ENCODE data around the gene TEX47.

The TEX47 gene

DNA sequence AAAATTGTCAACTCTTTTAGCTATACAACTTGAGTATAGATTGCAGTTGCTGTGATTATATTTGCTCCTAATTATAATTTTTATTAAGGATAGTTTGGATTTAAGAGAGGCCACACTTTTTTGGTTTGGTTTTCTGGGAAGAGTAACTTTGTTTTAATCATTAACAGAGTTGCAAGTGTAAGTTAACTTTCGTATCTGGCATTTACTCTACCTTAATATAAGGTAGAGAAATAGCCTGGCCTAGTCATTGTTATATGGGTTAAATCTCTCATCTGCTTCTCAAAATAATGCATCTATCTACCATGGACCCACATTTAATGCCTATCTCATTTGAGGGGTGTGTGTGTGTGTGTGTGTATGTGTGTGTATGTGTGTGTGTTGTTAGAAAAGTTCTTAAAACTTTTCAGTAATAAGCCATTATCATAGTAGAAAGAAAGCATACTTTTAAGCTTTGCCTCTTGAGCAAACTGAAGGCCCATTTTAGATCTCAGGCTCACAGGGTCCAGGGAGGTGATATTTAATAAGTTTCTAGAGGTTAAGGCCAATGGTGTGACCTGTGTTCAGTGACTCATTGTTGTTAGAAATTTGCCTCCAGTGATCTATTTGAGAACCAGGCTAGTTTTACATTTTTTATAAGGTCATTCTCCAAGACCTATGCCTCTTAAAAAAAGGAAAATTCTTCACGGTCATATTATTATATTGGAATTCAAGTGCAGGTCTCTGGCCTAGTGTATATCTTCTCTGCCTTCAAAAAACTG lies 10.9 kb upstream of the TEX47 start:
- H3K4me3 ChIP-seq (replicated peaks; ENCODE audit: insufficient read depth, low read length), result no peak overlapping the region
- no peak overlapping the region for H3K27ac ChIP-seq (replicated peaks)
- no peak for DNase-seq (ENCODE audit: low read depth in 1 of 2, low spot score in 1 of 2)
- no peaks in the 10 kb centered on the region for H3K27me3 ChIP-seq (ENCODE audit: insufficient read depth, poor library complexity, severe bottlenecking)
- TF ChIP-seq POLR2AphosphoS5 (IDR thresholded peaks at IDR 0.05; ENCODE audit: low read depth), result no peak
- TF ChIP-seq GABPA (IDR thresholded peaks at IDR 0.05; ENCODE audit: low read depth), result no peak
- TF ChIP-seq, protein P1, sequence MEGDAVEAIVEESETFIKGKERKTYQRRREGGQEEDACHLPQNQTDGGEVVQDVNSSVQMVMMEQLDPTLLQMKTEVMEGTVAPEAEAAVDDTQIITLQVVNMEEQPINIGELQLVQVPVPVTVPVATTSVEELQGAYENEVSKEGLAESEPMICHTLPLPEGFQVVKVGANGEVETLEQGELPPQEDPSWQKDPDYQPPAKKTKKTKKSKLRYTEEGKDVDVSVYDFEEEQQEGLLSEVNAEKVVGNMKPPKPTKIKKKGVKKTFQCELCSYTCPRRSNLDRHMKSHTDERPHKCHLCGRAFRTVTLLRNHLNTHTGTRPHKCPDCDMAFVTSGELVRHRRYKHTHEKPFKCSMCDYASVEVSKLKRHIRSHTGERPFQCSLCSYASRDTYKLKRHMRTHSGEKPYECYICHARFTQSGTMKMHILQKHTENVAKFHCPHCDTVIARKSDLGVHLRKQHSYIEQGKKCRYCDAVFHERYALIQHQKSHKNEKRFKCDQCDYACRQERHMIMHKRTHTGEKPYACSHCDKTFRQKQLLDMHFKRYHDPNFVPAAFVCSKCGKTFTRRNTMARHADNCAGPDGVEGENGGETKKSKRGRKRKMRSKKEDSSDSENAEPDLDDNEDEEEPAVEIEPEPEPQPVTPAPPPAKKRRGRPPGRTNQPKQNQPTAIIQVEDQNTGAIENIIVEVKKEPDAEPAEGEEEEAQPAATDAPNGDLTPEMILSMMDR (IDR thresholded peaks at IDR 0.05; ENCODE audit: insufficient read depth, low read length), result no peak
- no peak for TF ChIP-seq SPI1 (IDR thresholded peaks at IDR 0.05; ENCODE audit: borderline replicate concordance, low read depth)
- TF ChIP-seq, protein P2, sequence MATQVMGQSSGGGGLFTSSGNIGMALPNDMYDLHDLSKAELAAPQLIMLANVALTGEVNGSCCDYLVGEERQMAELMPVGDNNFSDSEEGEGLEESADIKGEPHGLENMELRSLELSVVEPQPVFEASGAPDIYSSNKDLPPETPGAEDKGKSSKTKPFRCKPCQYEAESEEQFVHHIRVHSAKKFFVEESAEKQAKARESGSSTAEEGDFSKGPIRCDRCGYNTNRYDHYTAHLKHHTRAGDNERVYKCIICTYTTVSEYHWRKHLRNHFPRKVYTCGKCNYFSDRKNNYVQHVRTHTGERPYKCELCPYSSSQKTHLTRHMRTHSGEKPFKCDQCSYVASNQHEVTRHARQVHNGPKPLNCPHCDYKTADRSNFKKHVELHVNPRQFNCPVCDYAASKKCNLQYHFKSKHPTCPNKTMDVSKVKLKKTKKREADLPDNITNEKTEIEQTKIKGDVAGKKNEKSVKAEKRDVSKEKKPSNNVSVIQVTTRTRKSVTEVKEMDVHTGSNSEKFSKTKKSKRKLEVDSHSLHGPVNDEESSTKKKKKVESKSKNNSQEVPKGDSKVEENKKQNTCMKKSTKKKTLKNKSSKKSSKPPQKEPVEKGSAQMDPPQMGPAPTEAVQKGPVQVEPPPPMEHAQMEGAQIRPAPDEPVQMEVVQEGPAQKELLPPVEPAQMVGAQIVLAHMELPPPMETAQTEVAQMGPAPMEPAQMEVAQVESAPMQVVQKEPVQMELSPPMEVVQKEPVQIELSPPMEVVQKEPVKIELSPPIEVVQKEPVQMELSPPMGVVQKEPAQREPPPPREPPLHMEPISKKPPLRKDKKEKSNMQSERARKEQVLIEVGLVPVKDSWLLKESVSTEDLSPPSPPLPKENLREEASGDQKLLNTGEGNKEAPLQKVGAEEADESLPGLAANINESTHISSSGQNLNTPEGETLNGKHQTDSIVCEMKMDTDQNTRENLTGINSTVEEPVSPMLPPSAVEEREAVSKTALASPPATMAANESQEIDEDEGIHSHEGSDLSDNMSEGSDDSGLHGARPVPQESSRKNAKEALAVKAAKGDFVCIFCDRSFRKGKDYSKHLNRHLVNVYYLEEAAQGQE (IDR thresholded peaks at IDR 0.05; ENCODE audit: insufficient replicate concordance, low read depth), result no peak

DNA sequence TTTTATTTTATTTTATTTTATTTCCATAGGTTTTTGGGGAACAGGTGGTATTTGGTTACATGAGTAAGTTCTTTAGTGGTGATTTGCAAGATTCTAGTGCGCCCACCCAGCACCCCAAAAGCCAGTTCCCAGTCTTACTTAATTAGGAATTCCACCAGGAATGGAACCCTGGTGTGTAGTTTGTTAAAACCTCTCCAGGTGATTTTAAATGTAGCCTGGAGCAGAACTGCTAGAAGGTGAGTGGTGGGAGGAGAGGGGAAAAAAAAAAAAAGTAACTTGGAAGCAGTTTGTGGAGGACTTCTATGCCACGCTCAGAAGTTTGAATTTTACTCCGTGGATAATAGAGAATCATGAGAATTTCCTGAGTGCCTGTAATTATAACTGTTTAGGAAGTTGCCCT lies 5.5 kb upstream of the TEX47 start:
- H3K4me3 ChIP-seq (replicated peaks; ENCODE audit: insufficient read depth, low read length), result no peak overlapping the region
- TF ChIP-seq, protein P2 (IDR thresholded peaks at IDR 0.05; ENCODE audit: insufficient replicate concordance, low read depth), result no peak
- TF ChIP-seq SPI1 (IDR thresholded peaks at IDR 0.05; ENCODE audit: borderline replicate concordance, low read depth) (no peak), GABPA (IDR thresholded peaks at IDR 0.05; ENCODE audit: low read depth) (no peak), POLR2AphosphoS5 (IDR thresholded peaks at IDR 0.05; ENCODE audit: low read depth) (no peak)
- TF ChIP-seq, protein P1 (IDR thresholded peaks at IDR 0.05; ENCODE audit: insufficient read depth, low read length), result no peak
- no peaks in the 10 kb centered on the region for H3K27me3 ChIP-seq (ENCODE audit: insufficient read depth, poor library complexity, severe bottlenecking)
- no peak for DNase-seq (ENCODE audit: low read depth in 1 of 2, low spot score in 1 of 2)
- no peak overlapping the region for H3K27ac ChIP-seq (replicated peaks)

DNA sequence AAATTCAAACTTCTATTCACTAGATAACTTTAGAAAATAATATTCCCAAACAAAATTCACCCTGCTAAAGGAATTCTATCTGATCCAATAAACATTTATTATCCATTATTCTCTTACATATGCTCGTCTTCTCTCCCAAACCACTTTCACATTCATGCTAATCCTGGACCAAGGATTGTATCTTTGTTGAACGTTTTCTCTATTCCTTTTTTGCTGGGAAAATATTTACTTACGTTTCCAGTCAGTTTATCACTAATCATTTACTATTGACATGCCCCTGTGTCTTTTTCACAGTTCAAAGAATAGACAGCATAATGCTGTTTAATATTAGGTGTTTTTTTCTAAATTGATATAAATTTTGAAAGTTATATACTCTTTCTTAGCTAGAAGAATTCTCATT lies 3.2 kb downstream of the TEX47 start:
- TF ChIP-seq SPI1 (IDR thresholded peaks at IDR 0.05; ENCODE audit: borderline replicate concordance, low read depth) (no peak), POLR2AphosphoS5 (IDR thresholded peaks at IDR 0.05; ENCODE audit: low read depth) (no peak), GABPA (IDR thresholded peaks at IDR 0.05; ENCODE audit: low read depth) (no peak)
- TF ChIP-seq, protein P2 (IDR thresholded peaks at IDR 0.05; ENCODE audit: insufficient replicate concordance, low read depth), result no peak
- TF ChIP-seq, protein P1 (IDR thresholded peaks at IDR 0.05; ENCODE audit: insufficient read depth, low read length), result no peak
- Histone ChIP-seq H3K27me3 (ENCODE audit: insufficient read depth, poor library complexity, severe bottlenecking) (no peaks in the 10 kb centered on the region), H3K4me3 (replicated peaks; ENCODE audit: insufficient read depth, low read length) (no peak overlapping the region), H3K27ac (replicated peaks) (no peak overlapping the region)
- DNase-seq (ENCODE audit: low read depth in 1 of 2, low spot score in 1 of 2), result no peak
